Endothelial cell of umbilical vein (primary cell): Measurements from ENCODE around the gene CMC2. TPM values are rescaled to one million over a fixed set of nuclear protein-coding genes. Genes with fewer than 3 reads are reported as not detected.

Experiments used
- BruUV-seq: library from RNA; stranded (reverse); fragments of 400-500 nt; replicated peaks from 2 replicates; lab custom pipeline; 2021; lab: Mats Ljungman, UMichigan
- CTCF ChIA-PET: fragments of 300-600, 350-600 bp; sonication (Branson Sonifier 250); formaldehyde crosslinking; loops from one replicate; lab custom pipeline; 2021; ENCODE audit warnings: antibody characterized with exemption, inconsistent platforms; lab: Charles Lee
- POLR2A ChIA-PET: fragments of 300-600, 350-600 bp; sonication (Branson Sonifier 250); formaldehyde crosslinking; loops from one replicate; lab custom pipeline; 2021; ENCODE audit warnings: antibody characterized with exemption, inconsistent platforms; lab: Charles Lee
- DNase-seq: peaks from one replicate; pipeline ENCODE4 v3.0.0-alpha.2; 2011; ENCODE audit warnings: low read depth, low spot score
- FAIRE-seq: peaks from 2 replicates; lab custom pipeline; 2011; peaks lifted over from hg19 to GRCh38; lab: Jason Lieb, UNC
- H2AFZ ChIP-seq: 2 replicates; pipeline ENCODE4 v1.6.0; 2012; ENCODE audit warnings: low read depth, low read length, control low read depth, inconsistent platforms
- H3K27ac ChIP-seq: 2 replicates; pipeline ENCODE4 v1.5.1; 2011; ENCODE audit warnings: low read depth, mild to moderate bottlenecking, control low read depth, low read length, moderate library complexity; ENCODE audit not compliant: insufficient read depth
- H3K27me3 ChIP-seq, 2 experiments: 2 replicates each; pipeline versions ENCODE4 v1.6.0 to v1.6.1; 2011; ENCODE audit warnings: low read length in 2 of 2, mixed read lengths in 1 of 2; ENCODE audit not compliant: control insufficient read depth in 2 of 2, insufficient read depth in 2 of 2
- H3K36me3 ChIP-seq, 2 experiments: 2 replicates in 1 of 2; 3 replicates in 1 of 2; pipeline ENCODE4 v1.5.1; 2011; ENCODE audit warnings: low read length in 2 of 2, mild to moderate bottlenecking in 1 of 2, moderate library complexity in 1 of 2; ENCODE audit not compliant: control insufficient read depth in 2 of 2, insufficient read depth in 2 of 2; ENCODE audit errors: extremely low read depth in 1 of 2
- H3K4me1 ChIP-seq: 3 replicates; pipeline ENCODE4 v1.5.1; 2011; ENCODE audit warnings: mild to moderate bottlenecking, low read length; ENCODE audit not compliant: control insufficient read depth, insufficient read depth; ENCODE audit errors: extremely low read depth
- H3K4me2 ChIP-seq: 2 replicates; pipeline ENCODE4 v1.6.1; 2011; ENCODE audit warnings: low read length, control low read depth, mixed read lengths; ENCODE audit not compliant: insufficient read depth
- H3K4me3 ChIP-seq, 3 experiments: fragments of 200-600 bp in 1 of 3; sonication (generic), shearing (Covaris generic) in 1 of 3; replicated peaks in 1 of 3; 2 replicates each; pipeline ENCODE4 v1.5.1; 2011 to 2016; ENCODE audit warnings: control low read depth in 3 of 3, low read length in 3 of 3, mild to moderate bottlenecking in 2 of 3, inconsistent platforms in 1 of 3, low read depth in 1 of 3, moderate library complexity in 1 of 3; ENCODE audit not compliant: insufficient read depth in 1 of 3
- H3K79me2 ChIP-seq: 2 replicates; pipeline ENCODE4 v1.6.0; 2012; ENCODE audit warnings: low read length, inconsistent platforms; ENCODE audit not compliant: control insufficient read depth, insufficient read depth
- H3K9ac ChIP-seq: replicated peaks from 2 replicates; pipeline ENCODE3; 2011; ENCODE audit warnings: low read length, control low read depth; ENCODE audit not compliant: insufficient read depth; ENCODE audit errors: extremely low read depth
- H3K9me1 ChIP-seq: replicated peaks from 3 replicates; pipeline ENCODE4 v1.6.0; 2011; ENCODE audit warnings: mild to moderate bottlenecking, low read length; ENCODE audit not compliant: control insufficient read depth, insufficient read depth; ENCODE audit errors: extremely low read depth
- H3K9me3 ChIP-seq: replicated peaks from 2 replicates; pipeline ENCODE4 v1.5.1; 2012; ENCODE audit warnings: low read length, inconsistent platforms; ENCODE audit not compliant: control insufficient read depth, insufficient read depth
- H4K20me1 ChIP-seq: replicated peaks from 2 replicates; pipeline ENCODE3; 2011; ENCODE audit warnings: mild to moderate bottlenecking, low read length; ENCODE audit not compliant: control insufficient read depth, insufficient read depth; ENCODE audit errors: extremely low read depth
- EZH2 ChIP-seq: IDR thresholded peaks from 2 replicates; pipeline ENCODE4 v1.6.1; 2012; ENCODE audit warnings: borderline replicate concordance, low read depth, mild to moderate bottlenecking, moderate library complexity, low read length, inconsistent platforms; ENCODE audit not compliant: severe bottlenecking
- FOS ChIP-seq: IDR thresholded peaks from 2 replicates; pipeline ENCODE4 v1.6.1; 2011; ENCODE audit warnings: mild to moderate bottlenecking, low read length, moderate library complexity, borderline replicate concordance; ENCODE audit not compliant: insufficient read depth
- GATA2 ChIP-seq: IDR thresholded peaks from 2 replicates; pipeline ENCODE4 v1.7.0; 2011; ENCODE audit warnings: low read depth, mild to moderate bottlenecking, moderate library complexity, mixed read lengths, low read length; ENCODE audit not compliant: insufficient read length, insufficient read depth
- JUN ChIP-seq: IDR thresholded peaks from 2 replicates; pipeline ENCODE4 v1.6.1; 2011; ENCODE audit warnings: borderline replicate concordance, low read depth; ENCODE audit not compliant: insufficient read length, insufficient read depth
- MYC ChIP-seq: IDR thresholded peaks from one replicate; pipeline ENCODE4 v1.6.1; 2011; ENCODE audit warnings: mild to moderate bottlenecking, low read depth, low read length
- POLR2A ChIP-seq: IDR thresholded peaks from 2 replicates; pipeline ENCODE4 v1.6.1; 2012; ENCODE audit warnings: low read depth, mild to moderate bottlenecking, control low read depth, low read length
- POLR2AphosphoS5 ChIP-seq: IDR thresholded peaks from 2 replicates; pipeline ENCODE4 v1.6.1; 2012; ENCODE audit warnings: low read depth, mild to moderate bottlenecking, control low read depth, low read length, moderate library complexity; ENCODE audit not compliant: insufficient read depth
- dilution Hi-C: fragments of 300-500 bp; cut with MboI; formaldehyde crosslinking; loops from one replicate; pipeline ENCODE4 v1.15.0; 2019; ENCODE audit warnings: low sequenced_read_pairs; ENCODE audit not compliant: extremely low pct_ligation_motif_present
- intact Hi-C: fragments of 100-400 bp; cut with micrococcal nuclease; formaldehyde crosslinking; loops from one replicate; pipeline ENCODE4 v1.10.0; 2022
- polyA plus RNA-seq, 4 experiments: library from polyadenylated mRNA; depleted of rRNA in 3 of 4; stranded (reverse) in 3 of 4; unstranded in 1 of 4; fragments of >200 nt; gene quantifications; 2 replicates each; pipeline versions ENCODE4 v1.2.1 to v1.2.3, GENCODE V29; 2011 to 2012; ENCODE audit warnings: missing spikeins in 1 of 4
- total RNA-seq: library from RNA; stranded (reverse); gene quantifications from 2 replicates; pipeline ENCODE4 v1.2.3, GENCODE V29; 2021
- TF ChIP-seq, protein P1 (sequence below): IDR thresholded peaks from 2 replicates; pipeline ENCODE4 v1.6.1; 2011; ENCODE audit not compliant: insufficient read depth, insufficient read length

CMC2 gene
- total and polyA plus RNA-seq, 2 donors (not counting 3 experiments of a cell fraction or from before 2014, with no cell fraction given): 97.8 to 216 TPM

GRCh38 chr16:80993834-80994233 is 12.9 kb downstream of the CMC2 start:
- peaks cover 31% of the 10 kb centered on the region for H3K4me1 ChIP-seq
- H2AFZ ChIP-seq: no peak overlapping the region
- BruUV-seq: TSS peak; percentile 99
- no peaks in the 10 kb centered on the region for H3K36me3 ChIP-seq
- DNase-seq (no peak), FAIRE-seq (no peak)
- H3K27me3 ChIP-seq: no peaks in the 10 kb centered on the region
- peak overlapping the region; percentile 84 for H3K4me2 ChIP-seq
- no peaks in the 10 kb centered on the region for H3K9me3 ChIP-seq
- H3K9me1 ChIP-seq: no peaks in the 10 kb centered on the region
- ChIA-PET POLR2A (interaction anchor here (0.5 to 1.4 kb wide), 7 partner anchors 10 to 525 kb away, joined by 4 to 7 read pairs (median 5); partner anchors contain the start of genes CENPN and CMC2), CTCF (interaction anchor here (0.9 to 3.3 kb wide), 10 partner anchors 10 to 69 kb away, joined by 3 to 38 read pairs (median 6); partner anchors contain the start of genes ATMIN and CENPN)
- peak overlapping the region in 1 of 3 experiments; percentile 36 for H3K4me3 ChIP-seq
- H3K9ac ChIP-seq: peak overlapping the region; percentile 69
- peaks cover 85% of the 10 kb centered on the region for H3K79me2 ChIP-seq
- intact Hi-C loops (loop anchor here (1.0 kb wide), 4 partner anchors 9 to 62 kb away; partner anchors contain the start of gene CMC2), dilution Hi-C loops (no loop called here)
- no peaks in the 10 kb centered on the region for H4K20me1 ChIP-seq
- TF ChIP-seq POLR2A: no peak
- TF ChIP-seq MYC: no peak
- TF ChIP-seq EZH2: no peak
- no peak for TF ChIP-seq GATA2
- TF ChIP-seq, protein P1, sequence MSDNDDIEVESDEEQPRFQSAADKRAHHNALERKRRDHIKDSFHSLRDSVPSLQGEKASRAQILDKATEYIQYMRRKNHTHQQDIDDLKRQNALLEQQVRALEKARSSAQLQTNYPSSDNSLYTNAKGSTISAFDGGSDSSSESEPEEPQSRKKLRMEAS: no peak
- TF ChIP-seq POLR2AphosphoS5: no peak
- no peak for TF ChIP-seq JUN
- peak overlapping the region; percentile 74 for H3K27ac ChIP-seq

- ChIA-PET CTCF (interaction anchor here (0.9 to 3.3 kb wide), 11 partner anchors 9 to 69 kb away, joined by 3 to 38 read pairs (median 5); partner anchors contain the start of genes ATMIN and CENPN), POLR2A (interaction anchor here (0.5 to 1.4 kb wide), 7 partner anchors 9 to 526 kb away, joined by 4 to 7 read pairs (median 5); partner anchors contain the start of genes CENPN and CMC2)
- Histone ChIP-seq H3K27ac (peak overlapping the region; percentile 74), H3K36me3 (no peaks in the 10 kb centered on the region), H3K4me3 (peak overlapping the region in 1 of 3 experiments; percentile 36), H3K9me3 (no peaks in the 10 kb centered on the region), H4K20me1 (no peaks in the 10 kb centered on the region), H3K4me1 (peaks cover 31% of the 10 kb centered on the region), H3K4me2 (peak overlapping the region; percentile 84), H3K27me3 (no peaks in the 10 kb centered on the region), H3K9ac (peak overlapping the region; percentile 69), H3K79me2 (peaks cover 80% of the 10 kb centered on the region), H2AFZ (no peak overlapping the region), H3K9me1 (no peaks in the 10 kb centered on the region)
- dilution Hi-C loops: no loop called here
- peak; percentile 69 for DNase-seq
- no peak for TF ChIP-seq MYC
- peak; percentile 21 for TF ChIP-seq FOS
- BruUV-seq: no TSS peak
- intact Hi-C loops: loop anchor here (1.0 kb wide), 4 partner anchors 8 to 61 kb away; partner anchors contain the start of gene CMC2
- peak; percentile 66 for FAIRE-seq
These were observed 13.4 kb downstream of the CMC2 start for GRCh38 chr16:80993307-80993706.
